HG03575 (cell line): ENCODE measurements around the gene UPK3A.
"Not testable (repeated sequence)": the region's sequence is repeated elsewhere in the genome, so short reads cannot be mapped to it uniquely, and the experiment has no call there.

Experiments
- ATAC-seq: cut with Tn5 transposase; IDR thresholded peaks from one replicate; pipeline ENCODE4 v1.9.1; 2021; ENCODE audit not compliant: unreplicated experiment, insufficient number of reproducible peaks, low FRiP score; ENCODE audit errors: extremely low read depth

UPK3A gene

DNA sequence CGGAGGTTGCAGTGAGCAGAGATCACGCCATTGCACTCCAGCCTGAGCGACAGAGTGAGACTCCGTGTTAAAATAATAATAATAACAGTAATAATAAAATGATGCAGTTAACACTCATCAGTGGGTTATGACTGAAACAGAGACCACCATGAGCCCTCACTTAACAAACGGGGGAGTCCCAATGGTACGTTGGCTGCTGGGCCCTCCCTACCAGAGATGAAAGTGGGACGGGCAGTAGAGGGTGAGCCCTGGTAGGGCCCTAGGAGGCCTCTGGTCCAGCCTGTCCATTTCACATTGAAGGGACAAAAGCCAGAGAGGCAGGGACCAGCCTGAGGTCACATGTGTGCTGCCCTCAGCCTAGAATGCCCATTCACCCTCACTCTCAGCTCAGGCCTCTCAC is 30.4 kb upstream of the UPK3A start:
- no peak for ATAC-seq

DNA sequence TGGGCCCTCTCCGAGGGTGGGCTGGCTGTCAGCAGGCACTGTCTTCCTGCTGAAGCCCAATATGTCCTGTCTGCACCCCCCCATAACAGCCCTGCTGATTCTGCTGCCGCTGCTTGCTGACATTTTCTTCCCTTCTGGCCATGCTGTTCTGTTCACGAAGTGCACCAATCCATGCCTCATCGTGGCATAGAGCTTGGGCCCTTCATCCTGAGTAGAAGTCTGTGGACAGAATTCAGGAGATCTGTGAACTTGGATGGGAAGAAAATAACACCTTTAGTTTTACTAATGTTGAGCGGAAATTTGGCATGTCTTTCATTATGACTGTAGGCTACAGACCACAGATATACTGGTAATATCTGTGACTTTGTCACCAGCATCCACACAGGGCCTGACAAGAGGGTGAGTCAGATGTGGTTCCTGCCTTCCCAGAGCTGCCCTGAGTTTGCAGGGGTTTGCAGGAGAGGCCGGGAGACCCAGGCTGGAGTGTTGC is 29.9 kb upstream of the UPK3A start:
- ATAC-seq: no peak

DNA sequence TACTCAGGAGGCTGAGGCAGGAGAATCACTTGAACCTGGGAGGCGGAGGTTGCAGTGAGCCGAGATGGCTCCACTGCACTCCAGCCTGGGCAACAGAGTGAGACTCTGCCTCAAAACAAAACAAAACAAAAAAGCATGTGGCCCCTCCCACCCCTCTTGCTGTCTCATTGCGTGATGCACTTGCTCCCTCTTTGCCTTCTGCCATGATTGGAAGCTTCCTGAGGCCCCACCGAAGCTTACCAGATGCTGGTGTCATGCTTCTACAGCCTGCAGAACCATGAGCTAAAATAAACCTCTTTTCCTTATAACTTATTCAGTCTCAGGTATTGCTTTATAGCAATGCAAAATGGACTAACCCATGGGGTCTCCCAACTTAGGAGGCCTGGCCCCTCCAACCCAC is 26.8 kb upstream of the UPK3A start:
- not testable (repeated sequence) for ATAC-seq

DNA sequence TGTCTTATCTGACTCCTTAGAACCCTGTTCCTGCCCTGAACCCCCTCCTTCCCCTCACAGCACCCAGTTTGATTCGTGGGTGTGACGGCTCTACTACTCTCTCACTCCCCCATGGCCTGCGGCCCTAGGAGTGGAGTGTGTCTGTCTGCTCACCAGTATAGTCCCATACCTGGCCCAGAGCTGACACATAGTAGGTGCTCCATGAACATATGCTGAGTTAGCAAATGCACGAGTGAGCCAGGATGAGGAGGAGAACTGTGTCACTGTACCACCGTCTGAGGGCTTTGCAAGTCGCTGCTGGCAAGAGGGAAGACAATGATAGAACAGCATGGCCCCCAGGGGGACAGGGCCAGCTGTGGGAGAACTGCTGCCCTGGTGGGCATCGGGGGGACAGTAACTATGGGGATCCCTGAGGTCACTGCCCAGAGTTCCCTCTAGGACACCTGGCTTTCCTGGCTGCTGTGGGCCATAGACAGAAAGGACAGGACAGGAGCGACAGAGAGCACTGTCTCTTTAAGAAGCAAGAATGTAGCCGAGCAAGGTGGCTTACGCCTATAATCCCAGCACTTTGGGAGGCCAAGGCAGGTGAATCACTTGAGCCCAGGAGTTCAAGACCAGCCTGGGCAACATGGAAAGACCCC is 24.9 kb upstream of the UPK3A start:
- no peak for ATAC-seq

DNA sequence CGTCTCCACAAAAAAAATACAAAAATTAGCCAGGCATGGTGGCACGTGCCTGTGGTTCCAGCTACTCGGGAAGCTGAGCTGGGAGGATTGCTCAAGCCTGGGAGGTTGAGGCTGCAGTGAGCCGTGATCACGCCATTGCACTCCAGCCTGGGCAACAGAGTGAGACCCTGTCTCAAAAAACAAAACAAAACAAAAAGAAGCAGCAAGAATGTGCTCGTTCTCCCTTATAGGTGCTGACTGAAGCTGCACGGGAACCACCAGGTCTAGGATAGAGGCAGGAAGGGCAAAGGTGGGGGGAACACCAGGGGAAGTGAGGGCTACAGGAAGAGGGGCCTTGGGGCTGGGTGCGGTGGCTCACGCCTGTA is 24.4 kb upstream of the UPK3A start:
- ATAC-seq: not testable (repeated sequence)

DNA sequence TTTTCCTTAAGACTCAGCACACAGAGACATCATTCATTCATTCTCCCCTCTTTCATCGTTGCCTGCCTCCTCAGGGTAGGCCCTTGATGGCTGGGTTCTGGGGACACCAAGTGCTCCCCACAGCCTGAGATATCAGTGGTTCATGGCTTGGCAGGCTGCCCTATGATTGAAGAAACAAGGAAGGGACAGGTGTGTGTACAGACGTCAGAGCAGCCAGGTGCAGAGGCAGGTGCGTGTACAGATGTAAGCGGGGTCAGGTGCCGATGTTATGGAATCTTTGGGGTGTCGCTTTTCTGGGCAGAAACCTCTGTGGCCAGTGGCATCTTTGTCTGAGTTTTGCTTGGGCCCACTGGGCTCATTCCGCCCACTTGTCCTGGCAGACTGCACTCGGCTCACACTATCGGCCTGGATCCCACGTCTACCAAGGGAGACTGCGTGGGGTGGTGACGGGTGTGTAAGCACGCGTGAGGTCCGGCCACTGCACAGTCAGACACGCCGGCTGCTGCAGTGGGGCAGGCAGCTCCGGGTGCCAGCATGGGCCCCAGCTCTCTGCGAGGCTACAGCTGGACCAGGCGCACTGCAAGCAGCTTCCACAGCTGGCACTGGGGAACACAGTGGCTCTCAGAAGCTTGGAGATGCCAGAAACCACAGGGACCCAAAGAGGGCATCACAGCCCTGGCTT is 23.2 kb upstream of the UPK3A start:
- ATAC-seq: no peak

DNA sequence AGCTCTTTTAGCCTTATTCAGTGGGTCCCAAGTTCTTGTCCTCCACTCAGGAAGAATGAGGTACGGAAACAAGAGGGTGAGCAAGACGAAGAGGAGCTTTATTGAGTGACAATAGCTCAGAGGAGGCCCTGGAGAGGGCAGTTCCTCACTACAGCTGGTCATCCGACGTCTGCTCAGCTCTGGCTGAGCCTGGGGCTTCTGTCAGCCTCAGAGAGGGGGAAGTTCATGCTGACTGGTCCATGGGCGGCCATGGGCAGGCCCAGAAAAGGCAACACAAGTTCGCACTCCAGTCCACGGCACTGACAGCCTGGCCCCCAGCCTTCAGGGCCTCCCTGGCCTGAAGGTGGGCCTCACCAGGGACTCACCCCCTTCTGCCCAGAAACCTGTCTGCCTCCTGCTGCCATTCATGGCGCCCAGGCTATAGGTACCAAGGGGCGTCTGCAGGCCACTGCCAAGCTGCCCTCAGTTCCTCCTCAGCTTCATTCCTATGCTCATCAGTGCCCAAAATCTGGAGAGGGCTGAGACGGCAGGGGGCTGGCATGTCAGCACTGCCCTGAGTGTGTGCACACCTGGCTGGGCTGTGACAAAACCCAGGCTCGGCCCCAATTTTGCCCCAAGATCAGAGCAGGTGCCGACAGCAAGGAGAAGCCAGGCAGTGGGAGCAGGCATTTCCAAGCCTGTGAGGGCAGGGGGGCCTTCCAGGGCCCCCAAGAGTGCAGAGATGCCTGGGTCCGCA is 22.4 kb upstream of the UPK3A start:
- no peak for ATAC-seq

DNA sequence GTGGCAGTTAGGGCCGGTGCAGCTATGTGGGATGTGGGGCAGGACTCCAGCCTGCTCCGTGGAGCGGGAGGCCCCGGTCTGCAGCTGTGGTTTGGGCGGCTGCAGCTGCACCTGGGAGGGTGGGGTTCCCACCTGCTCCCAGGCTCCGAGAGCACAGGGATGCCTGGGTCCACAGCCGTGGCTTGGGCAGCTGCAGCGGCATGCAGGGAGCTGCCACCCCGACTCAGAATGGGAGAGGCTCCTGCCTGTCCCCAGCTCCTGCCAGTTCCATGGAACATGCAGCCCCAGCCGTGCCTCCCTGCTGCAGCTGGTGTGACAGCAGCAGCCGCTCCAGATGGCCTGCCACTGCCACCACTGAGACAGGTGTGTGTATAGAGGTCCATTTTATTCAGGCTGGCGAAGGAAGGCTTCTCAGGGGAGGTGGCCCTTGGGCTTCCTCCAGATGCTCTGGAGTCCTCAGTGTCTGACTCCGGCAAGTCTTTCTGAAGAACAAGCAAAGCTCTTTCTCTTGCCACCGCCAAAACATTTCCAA is 21.8 kb upstream of the UPK3A start:
- ATAC-seq: no peak

DNA sequence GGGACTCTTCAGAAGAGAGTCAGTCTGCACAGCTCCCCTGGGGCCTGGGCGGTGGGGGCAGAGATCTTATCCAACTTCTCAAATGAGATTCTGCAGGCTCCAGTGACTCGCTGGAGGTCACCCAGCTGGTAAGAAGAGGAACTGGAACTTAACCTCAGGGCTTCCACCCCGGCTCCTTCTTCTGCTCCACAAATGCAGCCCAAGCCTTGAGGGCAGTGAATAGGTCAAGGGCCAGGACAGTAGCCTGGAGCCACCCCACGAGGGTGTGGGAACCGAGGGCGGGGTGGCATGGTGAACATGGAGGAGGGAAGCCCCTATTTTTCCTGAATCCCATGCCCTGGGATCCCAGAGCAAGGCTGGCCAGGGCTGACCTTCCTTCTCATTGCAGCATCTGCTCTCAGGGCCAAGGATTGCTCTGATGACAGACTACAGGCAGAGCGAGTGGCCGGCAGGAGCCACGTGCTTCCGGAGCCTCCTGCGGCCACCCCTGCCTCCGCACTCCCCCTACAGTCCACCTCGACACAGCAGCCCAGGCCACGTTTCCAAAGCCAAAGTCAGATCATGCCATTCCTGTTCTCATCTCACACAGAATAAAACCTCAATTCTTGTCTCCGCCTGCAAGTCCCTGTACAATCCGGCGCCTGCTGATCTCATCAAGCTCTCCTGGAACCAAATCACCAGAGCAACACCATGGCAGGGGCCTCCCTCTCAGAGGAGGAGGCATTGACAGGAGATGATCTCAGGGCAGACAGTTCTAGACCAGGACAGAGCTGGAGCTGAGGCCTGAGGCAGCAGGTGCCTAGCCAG is 21.1 kb upstream of the UPK3A start:
- ATAC-seq: no peak

DNA sequence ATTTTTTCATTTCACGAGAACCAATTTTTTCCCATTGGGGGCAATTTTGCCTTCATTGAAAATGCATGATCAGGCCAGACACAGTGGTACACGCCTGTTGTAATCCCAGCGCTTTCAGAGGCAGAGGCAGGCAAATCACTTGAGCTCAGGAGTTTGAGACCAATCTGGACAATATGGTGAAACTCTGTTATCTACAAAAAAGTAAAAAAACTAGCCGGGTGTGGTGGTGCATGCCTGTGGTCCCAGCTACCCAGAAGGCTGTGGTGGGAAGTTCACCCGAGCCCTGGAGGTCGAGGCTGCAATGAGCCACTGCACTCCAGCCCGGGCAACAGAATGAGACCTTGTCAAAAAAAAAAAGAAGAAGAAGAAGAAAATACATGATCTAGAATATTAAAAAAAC is 19.2 kb upstream of the UPK3A start:
- ATAC-seq: no peak

DNA sequence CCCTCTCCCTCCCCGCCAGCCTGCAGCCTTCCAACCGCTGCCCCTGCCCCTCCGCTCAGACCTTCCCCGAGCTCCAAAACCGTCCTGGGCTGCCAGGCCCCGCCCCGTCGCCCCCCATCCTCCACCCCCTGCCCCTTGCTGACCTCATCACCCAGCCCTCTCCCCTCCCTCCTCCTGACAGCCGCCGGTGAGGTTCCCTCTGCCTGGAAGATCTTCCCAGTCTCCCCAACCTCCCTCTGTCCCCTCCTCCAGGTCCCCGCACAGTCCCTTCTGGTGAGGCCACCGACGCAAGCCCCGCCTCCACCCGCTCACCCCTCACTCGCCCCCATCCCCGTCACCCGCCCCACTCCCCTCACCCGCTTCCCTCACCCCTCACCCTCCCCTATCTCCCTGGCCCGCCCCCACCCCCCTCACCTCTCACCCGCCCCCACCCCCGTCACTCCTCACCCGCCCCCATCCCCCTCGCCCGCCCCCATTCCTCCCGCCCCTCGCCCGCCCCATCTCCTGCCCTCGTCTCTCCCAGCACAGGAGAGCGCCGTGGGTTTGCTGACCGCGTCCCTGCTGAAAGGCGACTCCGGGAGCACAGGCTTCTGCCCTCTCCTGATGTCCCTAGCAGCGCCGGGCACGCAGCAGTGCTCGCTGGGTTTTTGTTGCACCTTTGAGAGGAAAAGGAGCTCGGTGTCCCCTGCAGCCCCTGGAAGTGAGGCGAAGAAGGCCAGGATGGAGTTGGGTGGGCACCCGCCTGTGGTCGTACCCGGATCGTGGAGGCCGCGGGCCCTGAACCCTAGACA is 16.4 kb upstream of the UPK3A start:
- ATAC-seq: no peak

DNA sequence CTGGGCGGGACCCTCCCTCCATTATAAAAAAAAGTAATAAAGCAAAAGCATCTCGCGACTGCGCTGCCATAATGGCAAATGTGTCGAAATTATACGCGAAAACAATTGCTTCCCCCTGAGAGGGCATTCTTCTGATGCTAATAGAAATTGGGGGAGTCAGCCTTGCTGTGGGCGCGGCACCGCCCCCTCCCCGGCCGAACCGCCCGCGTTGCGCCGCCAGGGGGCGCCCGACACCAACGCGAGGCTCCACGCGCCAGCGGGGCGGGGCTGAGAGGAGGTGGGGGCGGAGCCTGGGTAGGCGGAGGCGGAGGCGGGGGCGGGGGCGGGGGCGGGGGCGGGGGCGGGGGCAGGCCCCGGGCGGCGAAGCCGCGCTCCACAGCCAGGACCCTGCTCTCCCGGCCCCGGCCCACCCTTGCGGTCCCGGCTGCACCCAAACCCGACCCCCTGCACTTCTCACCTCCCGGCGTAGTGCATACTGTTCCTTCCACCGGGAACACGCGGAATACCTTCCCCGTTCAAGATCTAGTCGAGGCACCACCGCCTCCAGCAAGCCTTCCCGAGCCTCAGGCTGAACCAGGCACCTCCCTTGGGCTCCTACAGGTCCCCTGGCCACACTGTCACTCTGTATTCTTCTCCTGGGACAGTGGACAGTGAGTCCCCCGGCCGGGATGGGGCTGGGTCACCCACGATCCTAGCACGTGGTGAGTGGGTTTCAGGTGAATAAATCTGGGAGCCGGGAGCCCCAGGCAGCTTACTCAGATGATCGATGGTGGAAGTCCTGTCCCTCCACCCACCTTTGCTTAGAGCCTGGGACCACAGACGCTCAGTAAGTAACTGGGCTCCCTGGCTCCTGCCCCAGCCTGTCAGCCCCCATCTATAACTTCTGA is 15.5 kb upstream of the UPK3A start:
- ATAC-seq: no peak

DNA sequence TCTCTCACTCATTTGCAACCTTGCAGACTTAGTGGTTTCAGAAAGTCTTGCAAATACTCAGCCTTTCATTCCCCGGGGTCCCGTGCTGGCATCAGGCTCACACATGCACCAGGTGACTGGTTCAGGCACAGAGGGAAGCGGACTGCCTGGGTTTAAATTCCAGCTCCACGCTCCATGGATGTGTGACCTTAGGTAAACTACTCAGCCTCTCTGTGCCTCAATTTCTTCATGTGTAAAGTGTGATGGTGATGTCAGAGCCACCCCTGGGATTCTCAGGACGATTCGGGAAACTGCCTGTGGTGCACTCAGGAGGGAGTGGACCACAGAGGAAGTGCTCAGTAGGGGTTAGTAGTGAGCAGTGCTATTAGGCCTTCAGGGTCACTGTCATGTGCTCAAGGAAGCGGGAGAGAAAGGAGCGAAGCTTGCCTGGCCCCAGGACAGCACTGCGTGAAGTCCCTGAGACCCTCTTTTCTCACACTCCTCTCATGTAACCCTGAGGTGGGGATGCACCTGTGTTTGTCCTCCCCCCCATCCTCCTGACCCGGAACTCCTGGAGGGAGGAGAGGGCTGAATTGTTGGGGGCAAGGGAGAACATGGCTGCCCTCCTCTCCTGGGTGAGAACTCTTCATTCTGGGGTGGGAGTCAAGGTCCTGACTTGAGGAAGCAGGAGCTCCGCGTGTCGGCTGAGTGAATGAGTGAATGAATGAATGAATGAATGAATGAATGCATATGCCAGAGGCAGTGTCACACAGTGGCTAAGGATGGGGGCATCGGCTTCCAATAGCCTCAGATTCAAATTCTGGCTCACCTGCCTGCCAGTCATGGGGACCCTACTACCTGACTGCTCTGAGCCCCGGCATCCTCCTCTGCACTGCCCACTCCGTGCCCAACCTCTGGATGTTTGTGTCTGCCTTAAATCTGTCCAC is 14.4 kb upstream of the UPK3A start:
- no peak for ATAC-seq

DNA sequence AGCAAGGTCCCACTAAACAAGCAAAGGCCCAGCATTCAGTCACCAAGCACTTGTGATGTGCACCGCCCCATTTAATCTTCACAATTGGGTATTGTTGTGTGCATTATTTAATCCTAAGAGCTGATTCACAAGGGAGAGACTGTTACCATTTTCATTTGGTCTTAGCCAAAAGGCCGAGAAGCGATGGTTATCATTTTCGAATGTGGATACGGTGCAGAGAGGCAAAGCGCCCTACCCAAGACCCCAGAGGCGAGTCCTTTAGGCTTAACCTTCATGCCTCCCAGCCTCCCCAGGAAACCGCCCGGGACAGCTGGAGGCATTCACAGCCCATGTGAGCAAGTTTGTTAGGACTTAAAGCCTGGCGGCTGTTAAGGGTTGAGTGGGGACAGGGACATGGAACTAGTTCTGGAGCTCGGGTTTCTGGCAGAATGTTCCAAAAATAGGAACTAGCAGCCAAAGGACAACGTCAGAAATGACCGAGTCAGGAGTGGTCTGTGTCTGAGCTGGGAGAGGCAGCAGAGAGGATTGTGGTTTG is 13.0 kb upstream of the UPK3A start:
- ATAC-seq: no peak

DNA sequence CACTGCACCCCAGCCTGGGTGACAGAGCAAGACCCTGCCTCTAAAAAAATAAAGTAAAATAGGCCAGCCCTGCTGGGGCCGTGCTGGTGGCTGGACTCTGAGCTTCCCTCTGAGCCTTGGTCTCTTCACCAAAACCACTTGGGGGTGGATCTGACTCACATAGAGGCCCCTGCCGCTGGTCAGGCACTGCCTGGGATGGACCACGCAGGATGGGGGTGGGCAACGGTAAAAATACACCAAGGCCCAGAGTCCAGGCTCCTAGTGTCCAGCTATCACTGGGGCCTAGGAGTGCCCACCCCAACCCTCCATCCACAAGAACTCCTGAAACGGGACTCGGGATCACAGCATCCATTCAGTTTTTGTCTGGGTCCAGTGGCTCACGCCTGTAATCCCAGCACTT is 12.3 kb upstream of the UPK3A start:
- no peak for ATAC-seq

DNA sequence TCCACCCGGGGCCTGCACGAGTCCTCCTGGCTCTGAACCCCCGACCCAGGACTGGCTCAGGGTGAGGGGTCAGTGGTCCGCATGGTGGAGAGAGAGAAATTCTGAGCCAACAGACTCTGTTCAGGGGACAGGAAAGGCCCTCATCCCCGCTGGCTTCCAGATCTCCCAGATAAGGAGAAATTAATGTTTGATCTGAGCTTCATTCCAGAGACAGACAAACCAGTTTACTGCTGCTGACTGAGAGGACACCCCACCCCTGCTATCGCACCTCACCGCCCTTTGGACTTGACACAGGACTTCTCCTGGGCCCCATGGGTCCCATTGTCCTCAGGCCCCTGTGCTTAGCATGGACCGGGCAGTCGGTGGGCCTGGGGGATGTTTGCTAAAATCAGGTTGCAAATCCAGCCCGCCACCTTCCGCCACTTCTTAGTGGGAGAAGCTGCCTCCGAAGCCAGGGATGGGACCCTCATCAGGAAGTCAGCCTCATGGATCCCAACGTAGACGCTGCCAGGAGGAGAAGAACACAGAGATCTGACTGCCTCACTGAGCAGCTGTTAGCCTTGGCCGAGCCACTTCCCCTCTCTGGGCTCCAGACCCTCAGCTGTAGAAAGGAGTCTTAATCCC is 11.2 kb upstream of the UPK3A start:
- ATAC-seq: no peak
